HG03108 (cell line): Measurements from ENCODE around the gene AIFM3.

Source experiments
- ATAC-seq: cut with Tn5 transposase; IDR thresholded peaks from one replicate; pipeline ENCODE4 v1.9.1; 2021; ENCODE audit warnings: moderate library complexity; ENCODE audit not compliant: unreplicated experiment

AIFM3 gene

DNA sequence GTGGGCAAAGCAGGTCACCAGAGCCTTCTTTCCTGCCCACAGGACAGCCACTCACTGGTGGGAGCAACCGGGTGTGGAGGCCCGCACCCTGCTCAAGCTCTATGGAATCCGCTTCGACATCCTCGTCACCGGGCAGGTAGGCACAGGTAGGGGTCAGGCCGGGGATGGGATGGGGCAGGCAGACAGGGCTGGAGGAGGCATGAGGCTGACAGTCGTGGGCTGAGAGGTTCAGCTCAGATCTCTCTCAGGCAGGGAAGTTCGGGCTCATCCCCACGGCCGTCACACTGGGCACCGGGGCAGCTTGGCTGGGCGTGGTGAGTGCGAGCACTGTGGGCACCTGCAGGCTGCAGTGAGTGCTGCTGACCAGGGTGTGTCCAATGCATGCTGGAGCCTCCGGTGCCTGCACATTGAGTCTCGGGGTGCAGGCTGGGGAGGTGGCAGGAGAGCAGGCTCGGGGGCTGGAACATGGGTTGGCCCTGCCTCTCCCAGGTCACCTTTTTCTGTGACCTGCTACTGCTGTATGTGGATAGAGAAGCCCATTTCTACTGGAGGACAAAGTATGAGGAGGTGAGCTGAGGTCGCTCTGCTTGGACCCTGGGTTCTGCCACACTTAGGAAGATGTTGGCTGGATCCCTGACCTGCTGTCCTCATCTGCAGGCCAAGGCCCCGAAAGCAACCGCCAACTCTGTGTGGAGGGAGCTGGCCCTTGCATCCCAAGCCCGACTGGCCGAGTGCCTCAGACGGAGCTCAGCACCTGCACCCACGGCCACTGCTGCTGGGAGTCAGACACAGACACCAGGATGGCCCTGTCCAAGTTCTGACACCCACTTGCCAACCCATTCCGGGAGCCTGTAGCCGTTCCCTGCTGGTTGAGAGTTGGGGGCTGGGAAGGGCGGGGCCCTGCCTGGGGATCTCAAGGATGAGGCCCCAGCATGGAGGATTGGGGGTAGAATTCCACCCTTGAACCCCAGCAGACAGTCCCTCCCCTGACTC, 59.0 kb downstream of the AIFM3 start:
- no peak for ATAC-seq

DNA sequence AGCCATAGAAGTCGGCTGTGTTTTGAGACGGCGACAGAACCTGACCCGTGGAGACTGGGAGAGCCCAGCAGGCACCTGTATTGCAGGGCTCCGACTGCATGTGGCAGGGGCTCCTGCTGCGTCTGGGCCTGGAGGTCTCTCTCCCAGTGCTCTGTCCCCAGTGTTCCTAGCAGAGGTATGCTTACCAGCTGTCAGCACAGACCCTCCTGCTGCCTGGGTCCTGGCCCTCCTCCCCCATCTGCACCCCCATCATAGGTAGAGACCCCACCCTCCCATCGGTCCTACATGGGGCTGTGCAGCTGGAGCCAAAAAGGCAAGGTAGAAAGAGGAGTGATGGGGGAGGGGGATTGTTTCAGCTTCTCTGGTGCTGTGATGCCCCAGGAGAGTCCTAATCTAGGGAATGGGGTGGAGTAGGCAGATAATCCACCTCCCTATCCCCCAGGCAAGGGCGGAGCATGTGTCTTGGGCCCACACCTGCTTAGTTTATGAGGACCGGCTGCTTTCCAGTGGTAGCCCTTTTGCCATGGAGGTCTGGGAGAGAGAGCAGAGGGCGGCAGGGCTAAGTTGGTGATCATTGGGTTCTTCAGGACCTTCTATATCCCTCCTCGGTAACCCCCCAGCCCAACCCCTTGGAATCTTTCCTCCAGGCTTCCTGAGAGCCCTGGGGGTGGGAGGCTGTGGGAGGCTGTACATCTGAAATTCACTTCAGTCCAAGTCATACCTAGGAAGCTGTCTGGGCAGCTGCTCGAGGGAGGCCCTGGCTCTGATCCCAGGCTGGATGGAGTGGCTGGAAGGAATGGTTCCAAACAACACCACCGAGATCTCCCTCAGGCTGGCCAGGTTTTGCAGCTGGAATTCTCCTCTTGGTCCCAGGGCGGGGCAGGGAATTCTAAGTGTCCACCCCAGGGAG, 60.0 kb downstream of the AIFM3 start:
- no peak for ATAC-seq

DNA sequence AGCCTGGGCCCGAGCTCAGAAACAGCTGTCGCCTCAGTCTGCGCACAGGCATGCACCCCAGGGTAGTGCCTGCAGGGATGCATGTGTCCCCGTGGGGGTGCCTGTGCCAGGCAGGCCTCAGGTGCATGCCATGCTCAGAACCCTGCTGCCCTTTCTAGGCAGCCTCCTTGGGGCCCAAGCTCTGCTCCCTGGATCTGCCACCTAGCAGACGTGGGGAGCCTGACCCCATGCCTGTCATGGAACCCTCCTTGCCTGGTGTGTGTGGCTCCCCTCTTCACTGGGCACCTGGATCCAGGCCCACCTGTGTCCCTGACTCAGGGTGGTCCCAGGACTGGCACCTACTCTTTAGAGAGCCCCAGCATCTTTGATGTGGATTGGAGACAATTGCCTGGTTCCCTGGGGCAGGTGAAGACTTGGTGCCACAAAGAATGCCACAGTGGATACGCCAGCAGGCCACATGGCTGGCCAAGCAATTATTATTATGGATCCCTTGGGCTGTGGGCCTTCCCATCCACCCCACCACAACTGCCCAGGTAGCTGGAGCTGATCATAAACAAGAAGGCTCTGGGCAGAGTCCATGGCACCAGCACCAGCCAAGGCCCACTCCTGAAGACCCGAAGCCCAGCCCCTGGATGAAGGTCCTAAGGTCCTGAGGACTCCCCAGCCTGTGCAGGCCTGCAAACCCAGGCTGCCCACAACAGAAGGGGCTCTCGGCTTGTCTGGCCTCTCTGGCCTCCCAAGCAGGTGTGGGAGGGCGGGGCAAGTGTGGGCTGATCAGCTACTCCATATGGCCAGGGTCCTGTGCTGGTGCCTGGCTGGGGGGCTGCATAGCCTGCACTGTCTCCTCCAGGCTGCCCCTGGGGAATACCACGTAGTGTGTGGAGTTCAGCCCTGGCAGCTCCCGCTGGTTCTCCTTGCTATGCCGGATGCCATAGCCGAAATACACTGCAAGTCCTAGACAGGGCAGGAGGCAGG, 61.5 kb downstream of the AIFM3 start:
- no peak for ATAC-seq

DNA sequence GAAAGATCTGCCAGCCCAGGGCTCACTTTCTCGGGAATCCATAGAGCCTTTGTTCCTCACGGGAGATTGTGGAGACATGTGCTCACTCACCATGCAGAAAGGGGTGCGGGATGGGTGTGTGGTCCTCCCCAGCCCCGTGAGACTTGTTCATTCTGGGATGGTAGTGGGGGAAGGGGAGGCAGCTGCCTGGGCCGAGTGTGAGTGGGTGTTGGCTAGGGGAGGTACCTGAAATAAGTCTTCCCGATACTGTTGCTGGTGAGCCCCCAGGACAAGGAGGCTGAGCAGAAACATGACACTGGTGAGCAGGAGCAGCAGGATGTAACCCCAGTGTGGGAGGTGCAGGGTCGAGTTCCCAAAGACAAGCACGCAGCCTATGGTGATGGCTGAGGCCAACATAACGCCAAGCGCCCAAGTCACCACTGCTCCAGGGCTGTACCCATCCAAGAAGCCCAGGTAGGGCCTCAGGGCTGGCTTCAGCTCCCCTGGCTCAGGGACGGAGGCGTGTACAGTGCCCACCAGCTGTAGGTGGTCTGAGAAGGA, 62.5 kb downstream of the AIFM3 start:
- ATAC-seq, result no peak

DNA sequence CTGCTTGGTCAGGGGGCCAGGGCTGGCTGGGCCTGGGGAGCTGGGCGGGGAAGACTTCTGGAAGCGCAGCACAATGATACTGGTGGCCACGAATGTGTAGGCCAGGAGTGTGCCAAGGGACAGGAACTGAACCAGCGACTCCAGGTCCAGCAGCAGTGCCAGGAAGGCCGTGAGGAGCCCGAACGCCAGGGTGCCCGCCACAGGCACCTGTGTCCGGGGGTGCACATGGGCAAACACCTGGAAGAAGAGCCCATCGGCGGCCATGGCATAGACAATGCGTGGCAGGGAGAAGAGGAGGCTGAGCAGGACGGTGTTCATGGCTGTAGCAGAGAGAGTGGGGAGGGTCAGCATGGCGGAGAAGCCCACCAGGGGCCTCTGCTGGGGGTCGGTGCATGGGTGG, 63.0 kb downstream of the AIFM3 start:
- no peak for ATAC-seq
